Calu3 (cell line): ENCODE data around the gene PPFIA2. TPM values are rescaled to one million over a fixed set of nuclear protein-coding genes. Genes with fewer than 3 reads are reported as not detected.

ENCODE experiments used
- BruUV-seq: library from RNA; stranded (reverse); fragments of 400-500 nt; replicated peaks from 2 replicates; lab custom pipeline; 2021; lab: Mats Ljungman, UMichigan
- CTCF ChIA-PET: fragments of 300-600 bp; sonication (Branson Sonifier 250); formaldehyde crosslinking; loops from one replicate; lab custom pipeline; 2022; ENCODE audit warnings: antibody characterized with exemption; lab: Charles Lee
- DNase-seq: peaks from one replicate; pipeline ENCODE4 v3.0.0; 2022
- H3K27ac Mint-ChIP-seq: one replicate; pipeline ENCODE4 v1.8.0; 2022; ENCODE audit warnings: mixed read lengths; ENCODE audit not compliant: unreplicated experiment
- H3K27me3 Mint-ChIP-seq: one replicate; pipeline ENCODE4 v1.8.0; 2022; ENCODE audit warnings: mixed read lengths; ENCODE audit not compliant: unreplicated experiment
- H3K36me3 Mint-ChIP-seq: one replicate; pipeline ENCODE4 v1.8.0; 2022; ENCODE audit warnings: mild to moderate bottlenecking, moderate library complexity, mixed read lengths; ENCODE audit not compliant: insufficient read depth, unreplicated experiment
- H3K4me1 Mint-ChIP-seq: one replicate; pipeline ENCODE4 v1.8.0; 2022; ENCODE audit warnings: mild to moderate bottlenecking, low read depth, mixed read lengths; ENCODE audit not compliant: unreplicated experiment
- H3K4me3 Mint-ChIP-seq: one replicate; pipeline ENCODE4 v1.8.0; 2022; ENCODE audit warnings: mild to moderate bottlenecking, low read depth, moderate library complexity, mixed read lengths; ENCODE audit not compliant: unreplicated experiment
- H3K9me3 Mint-ChIP-seq: one replicate; pipeline ENCODE4 v1.8.0; 2022; ENCODE audit warnings: low read depth, mixed read lengths; ENCODE audit not compliant: unreplicated experiment
- intact Hi-C: fragments of 100-400 bp; cut with micrococcal nuclease; formaldehyde crosslinking; loops from one replicate; pipeline ENCODE4 v1.10.0; 2022; ENCODE audit not compliant: unreplicated experiment
- total RNA-seq: library from RNA; stranded (reverse); gene quantifications from 2 replicates; pipeline ENCODE4 v1.2.3, GENCODE V29; 2022
- TF ChIP-seq, protein P1 (sequence below): fragments of 200-600 bp; IDR thresholded peaks from one replicate; pipeline ENCODE4 v1.8.0; 2022; ENCODE audit warnings: antibody characterized with exemption; ENCODE audit not compliant: unreplicated experiment

The PPFIA2 gene
- total RNA-seq, 1 experiment from 2014 or later, result 0.07 TPM

DNA sequence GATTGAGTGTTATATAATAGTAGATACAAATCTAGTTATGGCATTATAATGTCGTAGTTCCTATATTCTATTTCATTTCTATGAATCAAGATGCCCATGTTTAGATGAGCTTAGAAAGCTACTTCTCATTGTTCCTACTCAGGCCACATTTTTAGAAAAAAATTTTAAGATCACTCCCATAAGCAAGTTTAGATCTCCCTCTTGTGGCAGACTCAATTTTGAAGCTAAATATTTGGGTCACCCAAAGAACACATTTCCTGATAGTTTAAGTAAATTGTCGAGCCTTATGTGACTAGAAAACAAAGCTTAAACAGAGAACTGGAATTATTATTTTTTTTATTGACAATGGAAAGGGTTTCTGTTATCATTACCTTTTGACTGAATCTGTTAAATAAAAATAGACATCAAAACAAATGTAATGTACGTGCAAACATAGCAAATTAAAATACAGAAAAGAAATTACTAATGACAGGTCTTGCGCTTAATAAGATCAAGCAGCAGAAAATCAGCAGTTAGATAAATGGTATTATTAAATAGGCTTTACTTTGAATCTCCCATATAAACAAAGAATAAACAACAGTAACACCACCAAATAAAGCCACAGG is 501.1 kb downstream of the PPFIA2 start:
- no peaks in the 10 kb centered on the region for H3K9me3 Mint-ChIP-seq
- H3K4me1 Mint-ChIP-seq, result no peaks in the 10 kb centered on the region
- H3K27me3 Mint-ChIP-seq, result no peaks in the 10 kb centered on the region
- CTCF ChIA-PET, result interaction anchor here (0.6 to 1.1 kb wide), 6 partner anchors 36 to 1063 kb away, joined by 3 to 11 read pairs (median 3); no protein-coding TSS in a partner anchor
- intact Hi-C loops, result loop anchor here (1.0 to 5.0 kb wide), 10 partner anchors 111 to 1061 kb away; partner anchors contain the start of gene LIN7A
- no peak overlapping the region for H3K27ac Mint-ChIP-seq
- no peak overlapping the region for H3K4me3 Mint-ChIP-seq
- DNase-seq, result peak; percentile 30
- H3K36me3 Mint-ChIP-seq, result no peaks in the 10 kb centered on the region
- TF ChIP-seq, protein P1, sequence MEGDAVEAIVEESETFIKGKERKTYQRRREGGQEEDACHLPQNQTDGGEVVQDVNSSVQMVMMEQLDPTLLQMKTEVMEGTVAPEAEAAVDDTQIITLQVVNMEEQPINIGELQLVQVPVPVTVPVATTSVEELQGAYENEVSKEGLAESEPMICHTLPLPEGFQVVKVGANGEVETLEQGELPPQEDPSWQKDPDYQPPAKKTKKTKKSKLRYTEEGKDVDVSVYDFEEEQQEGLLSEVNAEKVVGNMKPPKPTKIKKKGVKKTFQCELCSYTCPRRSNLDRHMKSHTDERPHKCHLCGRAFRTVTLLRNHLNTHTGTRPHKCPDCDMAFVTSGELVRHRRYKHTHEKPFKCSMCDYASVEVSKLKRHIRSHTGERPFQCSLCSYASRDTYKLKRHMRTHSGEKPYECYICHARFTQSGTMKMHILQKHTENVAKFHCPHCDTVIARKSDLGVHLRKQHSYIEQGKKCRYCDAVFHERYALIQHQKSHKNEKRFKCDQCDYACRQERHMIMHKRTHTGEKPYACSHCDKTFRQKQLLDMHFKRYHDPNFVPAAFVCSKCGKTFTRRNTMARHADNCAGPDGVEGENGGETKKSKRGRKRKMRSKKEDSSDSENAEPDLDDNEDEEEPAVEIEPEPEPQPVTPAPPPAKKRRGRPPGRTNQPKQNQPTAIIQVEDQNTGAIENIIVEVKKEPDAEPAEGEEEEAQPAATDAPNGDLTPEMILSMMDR, result peak; percentile 19
- BruUV-seq, result no TSS peak

- H3K27me3 Mint-ChIP-seq, result no peaks in the 10 kb centered on the region
- intact Hi-C loops, result loop anchor here (5.0 kb wide), 8 partner anchors 109 to 1059 kb away; partner anchors contain the start of gene LIN7A
- no peak overlapping the region for H3K4me3 Mint-ChIP-seq
- no peaks in the 10 kb centered on the region for H3K9me3 Mint-ChIP-seq
- no TSS peak for BruUV-seq
- H3K27ac Mint-ChIP-seq, result no peak overlapping the region
- no peak for DNase-seq
- TF ChIP-seq, protein P1, result no peak
- H3K4me1 Mint-ChIP-seq, result no peaks in the 10 kb centered on the region
- CTCF ChIA-PET, result no interaction called here
- H3K36me3 Mint-ChIP-seq, result no peaks in the 10 kb centered on the region
Observed at GRCh38 chr12:81255947-81256346, 503.2 kb downstream of the PPFIA2 start.

GRCh38 chr12:81255456-81255855 is 503.7 kb downstream of the PPFIA2 start:
- H3K27ac Mint-ChIP-seq, result no peak overlapping the region
- H3K36me3 Mint-ChIP-seq, result no peaks in the 10 kb centered on the region
- no peaks in the 10 kb centered on the region for H3K27me3 Mint-ChIP-seq
- no peak for DNase-seq
- no peaks in the 10 kb centered on the region for H3K4me1 Mint-ChIP-seq
- H3K4me3 Mint-ChIP-seq, result no peak overlapping the region
- TF ChIP-seq, protein P1, result no peak
- intact Hi-C loops, result loop anchor here (5.0 kb wide), 8 partner anchors 108 to 1058 kb away; partner anchors contain the start of gene LIN7A
- H3K9me3 Mint-ChIP-seq, result no peaks in the 10 kb centered on the region
- CTCF ChIA-PET, result no interaction called here
- BruUV-seq, result no TSS peak

- H3K9me3 Mint-ChIP-seq, result no peaks in the 10 kb centered on the region
- BruUV-seq, result no TSS peak
- no peaks in the 10 kb centered on the region for H3K27me3 Mint-ChIP-seq
- TF ChIP-seq, protein P1, result no peak
- H3K36me3 Mint-ChIP-seq, result no peaks in the 10 kb centered on the region
- H3K4me1 Mint-ChIP-seq, result no peaks in the 10 kb centered on the region
- CTCF ChIA-PET, result no interaction called here
- no peak overlapping the region for H3K27ac Mint-ChIP-seq
- H3K4me3 Mint-ChIP-seq, result no peak overlapping the region
- DNase-seq, result no peak
- intact Hi-C loops, result no loop called here
Observed at GRCh38 chr12:81253360-81253759, 505.8 kb downstream of the PPFIA2 start.
